Endothelial cell of umbilical vein (primary cell): ENCODE results near the gene OXA1L.

Source experiments
- EZH2 ChIP-seq: IDR thresholded peaks from 2 replicates; pipeline ENCODE4 v1.6.1; 2012; ENCODE audit warnings: borderline replicate concordance, low read depth, mild to moderate bottlenecking, moderate library complexity, low read length, inconsistent platforms; ENCODE audit not compliant: severe bottlenecking
- GATA2 ChIP-seq: IDR thresholded peaks from 2 replicates; pipeline ENCODE4 v1.7.0; 2011; ENCODE audit warnings: low read depth, mild to moderate bottlenecking, moderate library complexity, mixed read lengths, low read length; ENCODE audit not compliant: insufficient read length, insufficient read depth
- JUN ChIP-seq: IDR thresholded peaks from 2 replicates; pipeline ENCODE4 v1.6.1; 2011; ENCODE audit warnings: borderline replicate concordance, low read depth; ENCODE audit not compliant: insufficient read length, insufficient read depth
- MYC ChIP-seq: IDR thresholded peaks from one replicate; pipeline ENCODE4 v1.6.1; 2011; ENCODE audit warnings: mild to moderate bottlenecking, low read depth, low read length
- POLR2A ChIP-seq: IDR thresholded peaks from 2 replicates; pipeline ENCODE4 v1.6.1; 2012; ENCODE audit warnings: low read depth, mild to moderate bottlenecking, control low read depth, low read length
- POLR2AphosphoS5 ChIP-seq: IDR thresholded peaks from 2 replicates; pipeline ENCODE4 v1.6.1; 2012; ENCODE audit warnings: low read depth, mild to moderate bottlenecking, control low read depth, low read length, moderate library complexity; ENCODE audit not compliant: insufficient read depth
- TF ChIP-seq, protein P1 (sequence below), 2 donors: IDR thresholded peaks; 1 replicate in 1 of 2; 2 replicates in 1 of 2; pipeline ENCODE4 v1.5.1; 2011; ENCODE audit warnings: low read length in 2 of 2, mild to moderate bottlenecking in 2 of 2, moderate library complexity in 2 of 2, control low read depth in 1 of 2, inconsistent platforms in 1 of 2, low read depth in 1 of 2; ENCODE audit not compliant: insufficient read depth in 1 of 2; ENCODE audit errors: extremely low read depth in 1 of 2
- TF ChIP-seq, protein P2 (sequence below): IDR thresholded peaks from 2 replicates; pipeline ENCODE4 v1.6.1; 2011; ENCODE audit not compliant: insufficient read depth, insufficient read length

GRCh38 chr14:22747769-22748168 is 18.7 kb upstream of the OXA1L start:
- TF ChIP-seq, protein P1, sequence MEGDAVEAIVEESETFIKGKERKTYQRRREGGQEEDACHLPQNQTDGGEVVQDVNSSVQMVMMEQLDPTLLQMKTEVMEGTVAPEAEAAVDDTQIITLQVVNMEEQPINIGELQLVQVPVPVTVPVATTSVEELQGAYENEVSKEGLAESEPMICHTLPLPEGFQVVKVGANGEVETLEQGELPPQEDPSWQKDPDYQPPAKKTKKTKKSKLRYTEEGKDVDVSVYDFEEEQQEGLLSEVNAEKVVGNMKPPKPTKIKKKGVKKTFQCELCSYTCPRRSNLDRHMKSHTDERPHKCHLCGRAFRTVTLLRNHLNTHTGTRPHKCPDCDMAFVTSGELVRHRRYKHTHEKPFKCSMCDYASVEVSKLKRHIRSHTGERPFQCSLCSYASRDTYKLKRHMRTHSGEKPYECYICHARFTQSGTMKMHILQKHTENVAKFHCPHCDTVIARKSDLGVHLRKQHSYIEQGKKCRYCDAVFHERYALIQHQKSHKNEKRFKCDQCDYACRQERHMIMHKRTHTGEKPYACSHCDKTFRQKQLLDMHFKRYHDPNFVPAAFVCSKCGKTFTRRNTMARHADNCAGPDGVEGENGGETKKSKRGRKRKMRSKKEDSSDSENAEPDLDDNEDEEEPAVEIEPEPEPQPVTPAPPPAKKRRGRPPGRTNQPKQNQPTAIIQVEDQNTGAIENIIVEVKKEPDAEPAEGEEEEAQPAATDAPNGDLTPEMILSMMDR (IDR thresholded peaks at IDR 0.05; ENCODE audit: extremely low read depth in 1 of 2, insufficient read depth in 1 of 2, low read depth in 1 of 2, low read length in 2 of 2), result no peak
- TF ChIP-seq JUN, result no peak
- TF ChIP-seq POLR2AphosphoS5, result no peak
- TF ChIP-seq MYC, result no peak
- no peak for TF ChIP-seq EZH2
- no peak for TF ChIP-seq POLR2A
- TF ChIP-seq GATA2, result no peak
- TF ChIP-seq, protein P2, sequence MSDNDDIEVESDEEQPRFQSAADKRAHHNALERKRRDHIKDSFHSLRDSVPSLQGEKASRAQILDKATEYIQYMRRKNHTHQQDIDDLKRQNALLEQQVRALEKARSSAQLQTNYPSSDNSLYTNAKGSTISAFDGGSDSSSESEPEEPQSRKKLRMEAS, result no peak
